Measurements from ENCODE around the gene ADAM12. TPM values are rescaled to one million over a fixed set of nuclear protein-coding genes. Genes with fewer than 3 reads are reported as not detected.

The ADAM12 gene
- total RNA-seq, 2 donors from 2014 or later: 0.27 to 2.2 TPM

DNA sequence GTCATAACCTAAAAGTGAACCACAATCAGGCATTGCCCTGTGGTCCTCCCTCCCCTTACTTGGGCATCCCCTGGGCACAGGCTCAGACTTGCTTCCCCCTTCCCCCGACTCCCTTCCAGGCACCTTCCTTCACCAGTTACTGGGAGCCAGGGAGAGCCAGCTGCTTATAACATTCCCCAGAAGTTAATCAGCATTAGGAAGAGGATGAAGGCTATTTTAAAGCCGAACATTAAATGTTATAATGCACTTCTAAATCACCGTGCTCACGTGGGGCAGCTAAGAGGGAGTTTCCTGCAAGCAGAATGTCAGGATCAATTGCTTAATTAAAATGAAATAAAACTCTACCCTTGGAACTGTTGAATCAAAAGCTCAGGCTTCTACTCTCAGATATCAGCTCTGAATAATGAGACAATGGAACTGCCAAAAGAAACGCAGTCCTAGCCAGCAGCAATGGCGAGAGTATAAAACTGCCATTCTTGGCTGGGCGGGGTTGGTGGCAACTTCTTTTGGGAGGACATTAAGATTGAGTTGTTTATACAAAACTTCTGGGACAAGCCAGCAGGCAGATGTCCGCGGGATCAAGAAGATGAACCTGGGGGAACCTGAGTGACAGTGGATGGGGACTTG is 322.4 kb downstream of the ADAM12 start:
- no peak for ATAC-seq (ENCODE audit: insufficient number of reproducible peaks, low FRiP score, low read depth)
- TF ChIP-seq, protein P1, sequence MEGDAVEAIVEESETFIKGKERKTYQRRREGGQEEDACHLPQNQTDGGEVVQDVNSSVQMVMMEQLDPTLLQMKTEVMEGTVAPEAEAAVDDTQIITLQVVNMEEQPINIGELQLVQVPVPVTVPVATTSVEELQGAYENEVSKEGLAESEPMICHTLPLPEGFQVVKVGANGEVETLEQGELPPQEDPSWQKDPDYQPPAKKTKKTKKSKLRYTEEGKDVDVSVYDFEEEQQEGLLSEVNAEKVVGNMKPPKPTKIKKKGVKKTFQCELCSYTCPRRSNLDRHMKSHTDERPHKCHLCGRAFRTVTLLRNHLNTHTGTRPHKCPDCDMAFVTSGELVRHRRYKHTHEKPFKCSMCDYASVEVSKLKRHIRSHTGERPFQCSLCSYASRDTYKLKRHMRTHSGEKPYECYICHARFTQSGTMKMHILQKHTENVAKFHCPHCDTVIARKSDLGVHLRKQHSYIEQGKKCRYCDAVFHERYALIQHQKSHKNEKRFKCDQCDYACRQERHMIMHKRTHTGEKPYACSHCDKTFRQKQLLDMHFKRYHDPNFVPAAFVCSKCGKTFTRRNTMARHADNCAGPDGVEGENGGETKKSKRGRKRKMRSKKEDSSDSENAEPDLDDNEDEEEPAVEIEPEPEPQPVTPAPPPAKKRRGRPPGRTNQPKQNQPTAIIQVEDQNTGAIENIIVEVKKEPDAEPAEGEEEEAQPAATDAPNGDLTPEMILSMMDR (IDR thresholded peaks at IDR 0.05): no peak
- Histone ChIP-seq H3K4me3 (no peak overlapping the region), H3K36me3 (no peaks in the 10 kb centered on the region), H3K27me3 (replicated peaks; ENCODE audit: insufficient read depth) (no peaks in the 10 kb centered on the region), H3K9me3 (no peaks in the 10 kb centered on the region), H3K27ac (no peak overlapping the region), H3K4me1 (ENCODE audit: control insufficient read depth in 1 of 2, low read depth in 2 of 2) (peaks cover 11 to 40% of the 10 kb centered on the region in 2 donors)
- DNase-seq (ENCODE audit: low spot score): no peak

DNA sequence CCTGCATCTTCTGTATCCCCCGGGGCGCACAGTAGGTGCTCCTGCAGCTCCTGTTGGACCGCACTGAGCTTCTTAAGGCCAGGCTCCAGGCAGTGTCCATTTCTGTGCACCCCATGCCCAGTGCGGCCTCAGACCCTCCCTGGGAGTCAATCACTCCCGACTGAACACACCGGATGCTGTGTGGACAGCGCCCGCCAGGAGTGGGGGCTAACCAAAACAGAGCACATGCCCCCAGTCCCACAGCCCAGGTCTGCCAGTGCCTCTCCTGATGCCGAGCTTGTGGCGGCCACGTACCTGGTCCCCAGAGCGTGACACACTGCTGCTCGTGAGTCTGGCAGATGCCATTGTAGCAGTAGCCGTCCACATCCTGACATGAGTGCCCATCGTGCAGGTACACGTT is 323.8 kb downstream of the ADAM12 start:
- Histone ChIP-seq H3K36me3 (no peaks in the 10 kb centered on the region), H3K27ac (no peak overlapping the region), H3K27me3 (replicated peaks; ENCODE audit: insufficient read depth) (no peaks in the 10 kb centered on the region), H3K4me1 (ENCODE audit: control insufficient read depth in 1 of 2, low read depth in 2 of 2) (peaks cover 11 to 47% of the 10 kb centered on the region in 2 donors), H3K9me3 (no peaks in the 10 kb centered on the region), H3K4me3 (no peak overlapping the region)
- TF ChIP-seq, protein P1 (IDR thresholded peaks at IDR 0.05): no peak
- DNase-seq (ENCODE audit: low spot score) (no peak), ATAC-seq (ENCODE audit: insufficient number of reproducible peaks, low FRiP score, low read depth) (no peak)

DNA sequence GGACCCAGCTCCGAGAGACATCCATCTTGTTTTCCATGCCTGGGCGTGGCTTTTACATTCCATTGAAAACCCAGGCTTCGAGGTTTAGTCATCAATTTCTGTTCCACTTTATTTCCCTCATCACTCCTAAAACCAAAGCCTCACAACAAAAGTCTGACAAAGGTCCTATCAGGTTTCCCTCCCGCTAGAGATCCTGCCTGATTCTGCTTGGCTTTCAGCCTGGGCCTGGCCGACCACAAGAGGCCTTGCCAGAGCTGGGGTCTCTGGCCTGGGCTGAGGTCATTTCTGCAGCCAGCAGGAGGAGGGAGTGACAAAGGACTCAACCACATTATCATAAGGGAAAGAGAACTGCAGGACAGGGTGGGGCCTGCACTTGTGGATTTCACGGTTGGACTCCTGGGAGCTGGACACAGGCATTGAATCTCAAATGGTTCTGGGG is 324.9 kb downstream of the ADAM12 start:
- peak overlapping the region; percentile 27 to 68 for H3K27ac ChIP-seq
- no peak overlapping the region for H3K4me3 ChIP-seq
- H3K36me3 ChIP-seq: no peaks in the 10 kb centered on the region
- no peak for DNase-seq (ENCODE audit: low spot score)
- peaks cover 11 to 47% of the 10 kb centered on the region in 2 donors for H3K4me1 ChIP-seq (ENCODE audit: control insufficient read depth in 1 of 2, low read depth in 2 of 2)
- no peaks in the 10 kb centered on the region for H3K27me3 ChIP-seq (replicated peaks; ENCODE audit: insufficient read depth)
- TF ChIP-seq, protein P1 (IDR thresholded peaks at IDR 0.05): no peak
- ATAC-seq (ENCODE audit: insufficient number of reproducible peaks, low FRiP score, low read depth): no peak
- H3K9me3 ChIP-seq: no peaks in the 10 kb centered on the region

DNA sequence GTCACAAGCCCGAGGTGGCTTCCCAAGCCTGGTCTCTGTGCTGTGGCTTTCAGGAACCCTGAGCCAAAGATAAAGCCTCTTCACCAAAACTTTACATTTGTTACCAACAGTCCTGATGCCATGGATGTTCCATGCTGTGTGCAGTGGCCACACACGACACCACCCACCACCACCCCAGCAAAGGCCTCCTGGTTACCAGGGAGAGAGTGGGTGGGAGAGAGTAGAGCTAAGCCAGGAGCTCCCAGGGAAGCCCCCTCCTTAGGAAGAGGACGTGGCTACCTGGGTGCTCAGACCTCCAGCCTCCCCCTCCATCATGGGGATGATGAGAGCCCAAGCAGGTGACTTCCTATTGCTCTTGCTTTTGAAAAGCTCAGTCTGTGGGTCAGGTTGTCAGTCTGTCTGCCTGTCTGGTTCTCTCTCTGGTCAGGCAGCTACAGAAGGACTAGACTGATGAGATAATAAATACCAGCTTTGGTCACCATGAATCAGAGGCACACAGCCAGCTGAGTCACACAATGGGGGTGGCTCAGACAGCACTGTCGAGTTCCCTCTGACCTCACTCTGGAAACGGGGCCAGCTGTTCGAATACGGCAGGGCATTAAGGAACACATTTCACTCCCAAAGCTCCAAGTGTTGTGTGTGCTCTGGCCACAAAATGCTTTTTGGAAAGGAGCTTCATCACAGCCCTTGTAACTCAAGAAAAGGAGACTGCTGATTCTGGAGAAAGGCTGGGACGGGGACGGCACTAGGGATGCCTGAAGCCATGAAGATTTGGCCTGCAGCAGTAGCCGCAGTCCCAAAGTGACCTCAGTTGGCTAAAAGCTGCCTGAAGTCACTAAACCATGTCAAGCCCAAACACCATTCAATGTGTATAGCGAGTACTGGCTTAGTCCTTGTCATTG is 325.9 kb downstream of the ADAM12 start:
- Histone ChIP-seq H3K4me3 (peak overlapping the region; percentile 1), H3K9me3 (no peaks in the 10 kb centered on the region), H3K27me3 (replicated peaks; ENCODE audit: insufficient read depth) (no peaks in the 10 kb centered on the region), H3K36me3 (no peaks in the 10 kb centered on the region), H3K4me1 (ENCODE audit: control insufficient read depth in 1 of 2, low read depth in 2 of 2) (peaks cover 11 to 47% of the 10 kb centered on the region in 2 donors), H3K27ac (peak overlapping the region; percentile 35 to 68)
- DNase-seq (ENCODE audit: low spot score) (peak; percentile 89), ATAC-seq (ENCODE audit: insufficient number of reproducible peaks, low FRiP score, low read depth) (peak; percentile 84)
- TF ChIP-seq, protein P1 (IDR thresholded peaks at IDR 0.05): no peak

DNA sequence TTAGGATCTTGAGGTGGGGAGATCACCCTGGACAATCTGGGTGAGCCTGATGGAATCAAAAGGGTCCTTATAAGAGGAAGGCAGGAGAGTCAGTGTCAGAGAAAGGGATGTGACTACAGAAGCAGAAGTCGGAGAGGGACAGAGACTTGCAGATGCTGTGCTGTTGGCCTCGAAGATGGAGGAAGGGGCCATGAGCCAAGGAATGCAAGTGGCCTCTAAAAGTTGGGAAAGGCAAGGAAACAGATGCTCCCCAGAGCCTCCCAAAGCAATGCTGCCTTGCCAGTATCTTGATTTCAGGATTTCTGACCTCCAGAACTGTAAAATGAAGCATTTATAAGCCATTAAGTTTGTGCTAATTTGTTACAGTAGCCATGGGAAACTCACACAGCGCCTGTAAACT is 326.8 kb downstream of the ADAM12 start:
- Histone ChIP-seq H3K36me3 (no peaks in the 10 kb centered on the region), H3K27ac (peak overlapping the region; percentile 35 to 68), H3K27me3 (replicated peaks; ENCODE audit: insufficient read depth) (no peaks in the 10 kb centered on the region), H3K4me1 (ENCODE audit: control insufficient read depth in 1 of 2, low read depth in 2 of 2) (peaks cover 11 to 47% of the 10 kb centered on the region in 2 donors), H3K4me3 (no peak overlapping the region), H3K9me3 (no peaks in the 10 kb centered on the region)
- ATAC-seq (ENCODE audit: insufficient number of reproducible peaks, low FRiP score, low read depth): no peak
- TF ChIP-seq, protein P1 (IDR thresholded peaks at IDR 0.05): no peak
- DNase-seq (ENCODE audit: low spot score): no peak
